Liver (tissue), 9 donors: ENCODE results near the gene PKIG. TPM values are rescaled to one million over a fixed set of nuclear protein-coding genes. Genes with fewer than 3 reads are reported as not detected.
A peak's percentile ranks its signal among the peaks of the same experiment; 100 is the strongest.

Source experiments
- DNase-seq: peaks from one replicate; pipeline ENCODE4 v3.0.0-alpha.2; 2017; ENCODE audit warnings: low spot score
- H3K27ac ChIP-seq, 2 donors: one replicate each; pipeline ENCODE4 v1.7.0; 2013; ENCODE audit warnings: inconsistent platforms in 2 of 2, low read length in 2 of 2, control low read depth in 1 of 2, low read depth in 1 of 2, mild to moderate bottlenecking in 1 of 2
- H3K27me3 ChIP-seq, 4 donors: one replicate each; pipeline versions ENCODE4 v1.6.1 to v1.7.0; 2013; ENCODE audit warnings: low read length in 3 of 4, inconsistent platforms in 1 of 4, mild to moderate bottlenecking in 1 of 4, moderate library complexity in 1 of 4; ENCODE audit not compliant: control insufficient read depth in 4 of 4, insufficient read depth in 4 of 4
- H3K36me3 ChIP-seq, 4 donors: one replicate each; pipeline versions ENCODE4 v1.6.1 to v1.7.0; 2013; ENCODE audit warnings: low read length in 3 of 4, mild to moderate bottlenecking in 3 of 4, low read depth in 1 of 4, moderate library complexity in 1 of 4; ENCODE audit not compliant: control insufficient read depth in 4 of 4, insufficient read depth in 3 of 4
- H3K4me1 ChIP-seq, 4 donors: one replicate each; pipeline versions ENCODE4 v1.6.1 to v1.7.0; 2013; ENCODE audit warnings: low read length in 3 of 4, mild to moderate bottlenecking in 3 of 4, moderate library complexity in 1 of 4; ENCODE audit not compliant: control insufficient read depth in 4 of 4, insufficient read depth in 4 of 4
- H3K4me3 ChIP-seq, 3 donors: one replicate each; pipeline versions ENCODE4 v1.6.1 to v1.7.0; 2013; ENCODE audit warnings: low read length in 3 of 3, control low read depth in 1 of 3, low read depth in 1 of 3, mild to moderate bottlenecking in 1 of 3
- H3K9ac ChIP-seq, 2 donors: one replicate each; pipeline ENCODE4 v1.7.0; 2013; ENCODE audit warnings: low read length in 2 of 2, mild to moderate bottlenecking in 2 of 2, moderate library complexity in 2 of 2, control low read depth in 1 of 2, low read depth in 1 of 2
- H3K9me3 ChIP-seq, 4 donors: one replicate each; pipeline versions ENCODE4 v1.6.1 to v1.7.0; 2013; ENCODE audit warnings: low read length in 3 of 4; ENCODE audit not compliant: control insufficient read depth in 4 of 4
- ATF3 ChIP-seq: IDR thresholded peaks from 2 replicates; pipeline ENCODE4 v1.6.1; 2016; ENCODE audit warnings: antibody characterized with exemption
- CTCF ChIP-seq: fragments of 150-350 bp; IDR thresholded peaks from 2 replicates; pipeline ENCODE4 v1.5.1; 2017; ENCODE audit warnings: improper control_type of control experiment, low read depth, low read length; ENCODE audit not compliant: missing input control
- EGR1 ChIP-seq, 2 donors: IDR thresholded peaks; 2 replicates each; pipeline ENCODE4 v1.6.1; 2016 to 2018; ENCODE audit warnings: antibody characterized with exemption in 2 of 2, low read depth in 2 of 2
- FOXA1 ChIP-seq: IDR thresholded peaks from 2 replicates; pipeline ENCODE4 v1.6.1; 2016; ENCODE audit warnings: antibody characterized with exemption
- FOXA2 ChIP-seq: IDR thresholded peaks from 2 replicates; pipeline ENCODE4 v1.6.1; 2016; ENCODE audit warnings: antibody characterized with exemption
- HNF4A ChIP-seq, 2 donors: conservative IDR thresholded peaks; 2 replicates each; pipeline ENCODE4 v1.6.1; 2016; ENCODE audit warnings: antibody characterized with exemption in 2 of 2, mild to moderate bottlenecking in 2 of 2
- HNF4G ChIP-seq: IDR thresholded peaks from 2 replicates; pipeline ENCODE4 v1.6.1; 2016; ENCODE audit warnings: antibody characterized with exemption
- JUND ChIP-seq, 2 donors: IDR thresholded peaks; 2 replicates each; pipeline ENCODE4 v1.6.1; 2016; ENCODE audit warnings: antibody characterized with exemption in 2 of 2
- NR2F2 ChIP-seq: IDR thresholded peaks from 2 replicates; pipeline ENCODE4 v1.6.1; 2016; ENCODE audit warnings: antibody characterized with exemption
- RAD21 ChIP-seq, 2 donors: IDR thresholded peaks; 2 replicates each; pipeline ENCODE4 v1.6.1; 2016; ENCODE audit warnings: antibody characterized with exemption in 2 of 2, mild to moderate bottlenecking in 2 of 2
- RXRA ChIP-seq, 2 donors: IDR thresholded peaks; 2 replicates each; pipeline ENCODE4 v1.6.1; 2017 to 2018; ENCODE audit warnings: antibody characterized with exemption in 2 of 2, mild to moderate bottlenecking in 1 of 2
- SP1 ChIP-seq: IDR thresholded peaks from 2 replicates; pipeline ENCODE4 v1.6.1; 2018; ENCODE audit warnings: antibody characterized with exemption, mild to moderate bottlenecking
- TAF1 ChIP-seq: conservative IDR thresholded peaks from 2 replicates; pipeline ENCODE4 v1.6.1; 2016; ENCODE audit warnings: antibody characterized with exemption, mild to moderate bottlenecking
- WGBS: extraction: QIAGEN DNeasy Blood & Tissue Kit; methylation state at CpG from one replicate; pipeline ENCODE4 v1.1.7; 2013; 5-methylcytosine and 5-hydroxymethylcytosine counted together
- polyA plus RNA-seq, 2 donors: library from polyadenylated mRNA; stranded (reverse) in 1 of 2; unstranded in 1 of 2; fragments of 200-250 nt in 1 of 2; fragments of >200 nt in 1 of 2; fragmentation: Nextera tagmentation in 1 of 2; extraction: Ambion mirVana in 1 of 2; gene quantifications; one replicate each; pipeline versions ENCODE4 v1.2.1 to v1.2.3, GENCODE V29; 2013 to 2015
- total RNA-seq, 2 donors: library from RNA; depleted of rRNA; stranded (reverse); fragments of >200 nt; gene quantifications; one replicate each; pipeline ENCODE4 v1.2.3, GENCODE V29; 2014
- TF ChIP-seq, protein P1 (sequence below): IDR thresholded peaks from 2 replicates; pipeline ENCODE4 v1.6.1; 2016; ENCODE audit warnings: antibody characterized with exemption, mild to moderate bottlenecking
- TF ChIP-seq, protein P2 (sequence below): IDR thresholded peaks from 2 replicates; pipeline ENCODE4 v1.6.1; 2016; ENCODE audit warnings: antibody characterized with exemption
- donor health status: healthy.
- donor health status: healthy.
- donor health status: healthy.
- donor health status: healthy.
- donor health status: healthy.

PKIG gene
- total and polyA plus RNA-seq, 4 donors: 10.6 to 24.3 (median 23.4) TPM

DNA sequence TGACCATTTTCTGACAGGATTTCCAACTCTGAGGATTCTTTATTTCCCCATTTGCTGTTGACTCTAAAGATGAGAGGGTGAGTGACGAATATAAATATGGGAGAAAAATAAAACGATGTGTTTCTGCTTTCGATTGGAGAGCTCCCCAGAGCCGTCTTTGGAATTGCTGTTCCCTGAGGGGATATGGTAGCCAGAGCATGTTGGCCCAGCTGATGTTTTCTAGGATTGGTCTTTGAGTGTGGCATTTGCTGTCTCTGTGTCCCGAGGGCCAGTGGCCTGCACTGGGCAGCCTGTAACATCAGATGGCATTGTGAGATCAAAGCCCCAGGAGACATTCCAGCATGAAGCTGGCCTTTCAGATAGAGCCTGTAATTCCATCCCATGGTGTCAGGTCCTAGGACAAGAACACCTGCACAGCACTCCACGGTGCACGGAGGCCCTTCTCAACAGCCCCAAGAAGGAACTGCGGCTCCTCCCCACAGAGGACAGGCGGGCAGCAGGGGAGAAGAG lies 26.7 kb downstream of the PKIG start:
- H3K9ac ChIP-seq: peak overlapping the region in 1 of 2 donors; percentile 3
- H3K4me3 ChIP-seq: no peak overlapping the region
- WGBS: 80% methylated on average over 9 of the region's 9 CpGs
- peaks cover 2 to 26% (median 24%) of the 10 kb centered on the region in 4 donors for H3K4me1 ChIP-seq
- H3K36me3 ChIP-seq: peaks cover 0 to 5% (median 0%) of the 10 kb centered on the region in 4 donors
- no peaks in the 10 kb centered on the region for H3K27me3 ChIP-seq
- peak overlapping the region; percentile 72 to 78 for H3K27ac ChIP-seq
- TF ChIP-seq NR2F2: no peak
- TF ChIP-seq, protein P1, sequence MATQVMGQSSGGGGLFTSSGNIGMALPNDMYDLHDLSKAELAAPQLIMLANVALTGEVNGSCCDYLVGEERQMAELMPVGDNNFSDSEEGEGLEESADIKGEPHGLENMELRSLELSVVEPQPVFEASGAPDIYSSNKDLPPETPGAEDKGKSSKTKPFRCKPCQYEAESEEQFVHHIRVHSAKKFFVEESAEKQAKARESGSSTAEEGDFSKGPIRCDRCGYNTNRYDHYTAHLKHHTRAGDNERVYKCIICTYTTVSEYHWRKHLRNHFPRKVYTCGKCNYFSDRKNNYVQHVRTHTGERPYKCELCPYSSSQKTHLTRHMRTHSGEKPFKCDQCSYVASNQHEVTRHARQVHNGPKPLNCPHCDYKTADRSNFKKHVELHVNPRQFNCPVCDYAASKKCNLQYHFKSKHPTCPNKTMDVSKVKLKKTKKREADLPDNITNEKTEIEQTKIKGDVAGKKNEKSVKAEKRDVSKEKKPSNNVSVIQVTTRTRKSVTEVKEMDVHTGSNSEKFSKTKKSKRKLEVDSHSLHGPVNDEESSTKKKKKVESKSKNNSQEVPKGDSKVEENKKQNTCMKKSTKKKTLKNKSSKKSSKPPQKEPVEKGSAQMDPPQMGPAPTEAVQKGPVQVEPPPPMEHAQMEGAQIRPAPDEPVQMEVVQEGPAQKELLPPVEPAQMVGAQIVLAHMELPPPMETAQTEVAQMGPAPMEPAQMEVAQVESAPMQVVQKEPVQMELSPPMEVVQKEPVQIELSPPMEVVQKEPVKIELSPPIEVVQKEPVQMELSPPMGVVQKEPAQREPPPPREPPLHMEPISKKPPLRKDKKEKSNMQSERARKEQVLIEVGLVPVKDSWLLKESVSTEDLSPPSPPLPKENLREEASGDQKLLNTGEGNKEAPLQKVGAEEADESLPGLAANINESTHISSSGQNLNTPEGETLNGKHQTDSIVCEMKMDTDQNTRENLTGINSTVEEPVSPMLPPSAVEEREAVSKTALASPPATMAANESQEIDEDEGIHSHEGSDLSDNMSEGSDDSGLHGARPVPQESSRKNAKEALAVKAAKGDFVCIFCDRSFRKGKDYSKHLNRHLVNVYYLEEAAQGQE: no peak
- no peak for TF ChIP-seq JUND (IDR thresholded peaks at IDR 0.05)
- TF ChIP-seq TAF1: no peak
- H3K9me3 ChIP-seq: no peaks in the 10 kb centered on the region
- DNase-seq: no peak

GRCh38 chr20:44609516-44610312 lies 27.3 kb downstream of the PKIG start:
- Histone ChIP-seq H3K27me3 (no peaks in the 10 kb centered on the region), H3K27ac (peak overlapping the region; percentile 72 to 78), H3K4me3 (peak overlapping the region; percentile 1 to 41 (median 16)), H3K36me3 (peaks cover 0 to 5% (median 0%) of the 10 kb centered on the region in 4 donors), H3K4me1 (peaks cover 2 to 26% (median 24%) of the 10 kb centered on the region in 4 donors), H3K9ac (peak overlapping the region; percentile 3 to 5), H3K9me3 (no peaks in the 10 kb centered on the region)
- WGBS: 17% methylated on average over 25 of the region's 25 CpGs
- peak; percentile 25 for TF ChIP-seq ATF3
- no peak for TF ChIP-seq FOXA2
- TF ChIP-seq NR2F2: peak; percentile 94
- TF ChIP-seq RXRA (IDR thresholded peaks at IDR 0.05): peak; percentile 85 to 94
- TF ChIP-seq, protein P2, sequence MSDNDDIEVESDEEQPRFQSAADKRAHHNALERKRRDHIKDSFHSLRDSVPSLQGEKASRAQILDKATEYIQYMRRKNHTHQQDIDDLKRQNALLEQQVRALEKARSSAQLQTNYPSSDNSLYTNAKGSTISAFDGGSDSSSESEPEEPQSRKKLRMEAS: peak; percentile 50
- TF ChIP-seq CTCF: peak; percentile 98
- no peak for TF ChIP-seq FOXA1
- no peak for TF ChIP-seq EGR1 (IDR thresholded peaks at IDR 0.05; ENCODE audit: low read depth in 2 of 2)
- TF ChIP-seq RAD21 (IDR thresholded peaks at IDR 0.05): peak; percentile 98 to 99
- TF ChIP-seq HNF4A (conservative IDR thresholded peaks at IDR 0.05): peak; percentile 25 to 60
- peak; percentile 66 for TF ChIP-seq SP1
- TF ChIP-seq JUND (IDR thresholded peaks at IDR 0.05): peak in 1 of 2 donors; percentile 46
- no peak for TF ChIP-seq HNF4G
- peak; percentile 94 for DNase-seq
